ENCODE results near the gene G0S2. TPM values are rescaled to one million over a fixed set of nuclear protein-coding genes. Genes with fewer than 3 reads are reported as not detected.

Gene G0S2
- total and polyA plus RNA-seq, 2 of the 4 experiments (the other 2 are of a cell fraction): 0.36 to 0.53 TPM

DNA sequence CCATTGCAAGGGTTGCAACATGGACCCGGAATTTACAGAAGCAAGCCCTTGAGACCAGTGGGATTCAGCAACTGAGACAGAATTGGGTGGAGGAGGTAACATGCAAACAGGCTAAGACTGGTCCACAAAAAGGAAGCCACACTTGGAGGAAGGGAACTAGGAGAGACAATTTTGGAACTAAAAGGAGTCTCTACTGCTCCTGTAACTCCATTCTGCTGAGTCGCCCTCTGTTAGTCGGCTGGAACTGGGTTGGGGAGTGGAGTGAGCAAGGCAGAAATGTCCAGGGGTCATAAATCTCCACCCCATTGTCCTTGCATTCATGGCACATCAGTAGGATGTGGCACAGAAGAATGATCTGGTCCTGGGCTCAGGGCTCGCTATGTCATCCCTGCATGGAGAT lies 28.1 kb upstream of the G0S2 start:
- H4K8ac ChIP-seq (ENCODE audit: low read depth in 2 of 2, low read length in 2 of 2): peak overlapping the region in 1 of 2 experiments; percentile 10; a peak in 1 of 4 replicates
- 0 out of 2 replicates have a peak overlapping the region, but pooled peaks have one; percentile 56 for H3K23ac ChIP-seq (ENCODE audit: low read depth, low read length)
- H3K27ac ChIP-seq (ENCODE audit: insufficient read depth, low read length): no peak overlapping the region
- H3K18ac ChIP-seq (ENCODE audit: low read depth, low read length): peak overlapping the region; percentile 14; the same call in 1 of the 2 replicates
- H3K4me3 ChIP-seq (ENCODE audit: insufficient read depth, low read depth, low read length): no peak overlapping the region
- H2AK5ac ChIP-seq (ENCODE audit: low read depth, low read length): peak overlapping the region; percentile 29; the same call in 1 of the 2 replicates
- intact Hi-C loops (cut with micrococcal nuclease) (loop anchor here (5.0 kb wide), 1 partner anchor 100 kb away; no protein-coding TSS in a partner anchor), dilution Hi-C loops (cut with HindIII; ENCODE audit: low sequenced_read_pairs, unreplicated experiment) (no loop called here), in situ Hi-C loops (cut with MboI; ENCODE audit: low sequenced_read_pairs) (no loop called here)
- no TSS peak for BruUV-seq (replicated peaks)
- no peak overlapping the region for H3K9ac ChIP-seq (ENCODE audit: low read depth, low read length)
- H2BK15ac ChIP-seq (ENCODE audit: low read depth, low read length): no peak overlapping the region
- peak overlapping the region; percentile 21 for H2BK20ac ChIP-seq (ENCODE audit: low read depth, low read length)
- H2BK5ac ChIP-seq (ENCODE audit: low read depth, low read length, poor library complexity, severe bottlenecking): no peak overlapping the region
- no peak overlapping the region for H2AK9ac ChIP-seq (replicated peaks; ENCODE audit: low read depth, low read length, poor library complexity)
- no peak overlapping the region; the same call in 1 of the 2 replicates for H4K5ac ChIP-seq (ENCODE audit: low read depth, low read length)
- peak overlapping the region; percentile 62 for H2AFZ ChIP-seq (replicated peaks; ENCODE audit: low read length, poor library complexity)
- ChIA-PET POLR2A (ENCODE audit: unreplicated experiment) (no interaction called here), CTCF (no interaction called here)
- DNase-seq (no peak), ATAC-seq (ENCODE audit: low read depth) (no peak)
- H3K27me3 ChIP-seq (ENCODE audit: control insufficient read depth, insufficient read depth, low read length): no peaks in the 10 kb centered on the region
- peak overlapping the region; percentile 46 for H2BK120ac ChIP-seq (ENCODE audit: low read depth, low read length)
- peaks cover 27% of the 10 kb centered on the region for H3K9me1 ChIP-seq (ENCODE audit: insufficient read depth, low read length)
- no peak for TF ChIP-seq RCOR1 (IDR thresholded peaks at IDR 0.05; ENCODE audit: insufficient replicate concordance, low read length)
- TF ChIP-seq NFE2L2 (IDR thresholded peaks at IDR 0.05; ENCODE audit: low read depth, low read length): 0 out of 2 replicates have a peak, but pooled peaks have one; percentile 21
- no peak for TF ChIP-seq SMC3 (IDR thresholded peaks at IDR 0.05; ENCODE audit: low read depth, low read length)
- no peak for TF ChIP-seq RFX5 (IDR thresholded peaks at IDR 0.05; ENCODE audit: low read depth, low read length)
- TF ChIP-seq, protein P1, sequence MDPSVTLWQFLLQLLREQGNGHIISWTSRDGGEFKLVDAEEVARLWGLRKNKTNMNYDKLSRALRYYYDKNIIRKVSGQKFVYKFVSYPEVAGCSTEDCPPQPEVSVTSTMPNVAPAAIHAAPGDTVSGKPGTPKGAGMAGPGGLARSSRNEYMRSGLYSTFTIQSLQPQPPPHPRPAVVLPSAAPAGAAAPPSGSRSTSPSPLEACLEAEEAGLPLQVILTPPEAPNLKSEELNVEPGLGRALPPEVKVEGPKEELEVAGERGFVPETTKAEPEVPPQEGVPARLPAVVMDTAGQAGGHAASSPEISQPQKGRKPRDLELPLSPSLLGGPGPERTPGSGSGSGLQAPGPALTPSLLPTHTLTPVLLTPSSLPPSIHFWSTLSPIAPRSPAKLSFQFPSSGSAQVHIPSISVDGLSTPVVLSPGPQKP (IDR thresholded peaks at IDR 0.05; ENCODE audit: borderline replicate concordance, low read depth, low read length): no peak
- H3K56ac ChIP-seq (ENCODE audit: extremely low read depth, insufficient read depth, low read length): no peak overlapping the region
- H4K20me1 ChIP-seq (ENCODE audit: insufficient read depth, low read length): no peaks in the 10 kb centered on the region
- H4K91ac ChIP-seq (ENCODE audit: insufficient read depth, low read depth, low read length): peak overlapping the region; percentile 21; the same call in 1 of the 2 replicates
- H3K36me3 ChIP-seq (ENCODE audit: control insufficient read depth, insufficient read depth, low read length): no peaks in the 10 kb centered on the region
- no peak overlapping the region for H3K4me2 ChIP-seq (ENCODE audit: low read depth, low read length)
- no peaks in the 10 kb centered on the region for H3K79me1 ChIP-seq (ENCODE audit: low read depth in 1 of 2, low read length in 2 of 2)
- no CpG with 5 or more reads among the region's 4 CpGs for WGBS, 2 experiments (ENCODE audit: extremely low coverage in 2 of 2, insufficient read length in 1 of 2)
- peaks cover 30% of the 10 kb centered on the region for H3K4me1 ChIP-seq (ENCODE audit: control insufficient read depth, insufficient read depth, low read length)
- H3K14ac ChIP-seq (replicated peaks; ENCODE audit: low read depth, low read length): peak overlapping the region; percentile 88
- no peaks in the 10 kb centered on the region for H3K9me3 ChIP-seq (ENCODE audit: control insufficient read depth, insufficient read depth, low read length)
- H3K4ac ChIP-seq (ENCODE audit: low read depth, low read length): peak overlapping the region; percentile 32
